GM19452 (cell line): ENCODE data around the gene PBX4.

Experiments used
- ATAC-seq: cut with Tn5 transposase; IDR thresholded peaks from one replicate; pipeline ENCODE4 v1.9.1; 2021; ENCODE audit not compliant: unreplicated experiment

The PBX4 gene

GRCh38 chr19:19541616-19542015 is 76.9 kb downstream of the PBX4 start:
- ATAC-seq = no peak

GRCh38 chr19:19540715-19541515 is 77.6 kb downstream of the PBX4 start:
- no peak for ATAC-seq

- ATAC-seq = no peak
Measured at GRCh38 chr19:19540064-19540714, 78.3 kb downstream of the PBX4 start.

- ATAC-seq = no peak
Measured at GRCh38 chr19:19539698-19540063, 78.8 kb downstream of the PBX4 start.

- ATAC-seq = no peak
Measured at GRCh38 chr19:19538785-19539166, 79.7 kb downstream of the PBX4 start.

GRCh38 chr19:19538061-19538784 is 80.3 kb downstream of the PBX4 start, which contains the start of gene CILP2:
Gene CILP2, plus strand, starts transcription at chr19:19538265. Its CDS starts 85 bp downstream, at chr19:19538350.
- no peak for ATAC-seq

- ATAC-seq = no peak
Measured at GRCh38 chr19:19537075-19538048, 81.1 kb downstream of the PBX4 start.

GRCh38 chr19:19535311-19536191 is 82.9 kb downstream of the PBX4 start:
- ATAC-seq = no peak

GRCh38 chr19:19534556-19535265 is 83.8 kb downstream of the PBX4 start:
- no peak for ATAC-seq

- no peak for ATAC-seq
Measured at GRCh38 chr19:19533841-19534240, 84.6 kb downstream of the PBX4 start.

GRCh38 chr19:19532806-19533701 is 85.4 kb downstream of the PBX4 start:
- ATAC-seq = no peak

GRCh38 chr19:19531951-19532805 is 86.3 kb downstream of the PBX4 start:
- no peak for ATAC-seq

GRCh38 chr19:19530889-19531288 is 87.6 kb downstream of the PBX4 start:
- ATAC-seq = no peak

GRCh38 chr19:19530423-19530804 is 88.1 kb downstream of the PBX4 start:
- no peak for ATAC-seq

GRCh38 chr19:19529783-19530422 is 88.6 kb downstream of the PBX4 start:
- no peak for ATAC-seq

GRCh38 chr19:19528721-19529490 is 89.6 kb downstream of the PBX4 start, which contains the start of gene YJEFN3:
Gene YJEFN3, plus strand, starts transcription at chr19:19528911. Its CDS starts 22 bp downstream, at chr19:19528933.
- no peak for ATAC-seq
